Suprapubic skin (tissue), 4 donors: ENCODE results near the gene RAB6B. TPM values are rescaled to one million over a fixed set of nuclear protein-coding genes. Genes with fewer than 3 reads are reported as not detected.

Experiments used
- DNase-seq, 2 donors: peaks; one replicate each; pipeline ENCODE4 v3.0.0-alpha.2; 2019; ENCODE audit warnings: low spot score in 2 of 2
- H3K27ac ChIP-seq: fragments of 200-600 bp; sonication (generic); one replicate; pipeline ENCODE4 v1.5.1; 2019
- H3K27me3 ChIP-seq: fragments of 200-600 bp; sonication (generic); one replicate; pipeline ENCODE4 v1.5.1; 2019
- H3K36me3 ChIP-seq: fragments of 200-600 bp; sonication (generic); one replicate; pipeline ENCODE4 v1.5.1; 2019
- H3K4me1 ChIP-seq: fragments of 200-600 bp; sonication (generic); one replicate; pipeline ENCODE4 v1.5.1; 2019
- H3K4me3 ChIP-seq: fragments of 200-600 bp; sonication (generic); one replicate; pipeline ENCODE4 v1.5.1; 2019; ENCODE audit warnings: mild to moderate bottlenecking
- H3K9me3 ChIP-seq: fragments of 200-600 bp; sonication (generic); one replicate; pipeline ENCODE4 v1.5.1; 2019
- EP300 ChIP-seq: sonication (generic); formaldehyde crosslinking; IDR thresholded peaks from one replicate; pipeline ENCODE4 v1.6.1; 2017; ENCODE audit warnings: antibody characterized with exemption
- POLR2A ChIP-seq, 2 donors: fragments of 450-650 bp; IDR thresholded peaks; one replicate each; pipeline ENCODE4 v1.6.1; 2017; ENCODE audit warnings: antibody characterized with exemption in 2 of 2, mild to moderate bottlenecking in 2 of 2, moderate library complexity in 2 of 2
- POLR2AphosphoS5 ChIP-seq, 3 donors: sonication (generic); formaldehyde crosslinking; IDR thresholded peaks; one replicate each; pipeline ENCODE4 v1.6.1; 2017; ENCODE audit warnings: antibody characterized with exemption in 3 of 3
- WGBS: methylation state at CpG from one replicate; pipeline ENCODE4 v1.1.5; 2018; 5-methylcytosine and 5-hydroxymethylcytosine counted together
- total RNA-seq, 4 donors: library from RNA; depleted of rRNA; stranded (reverse); fragments of >200 nt; gene quantifications; one replicate each; pipeline ENCODE4 v1.1.0, GENCODE V29; 2016
- TF ChIP-seq, protein P1 (sequence below), 2 donors: fragments of 200-600 bp in 1 of 2; fragments of 450-650 bp in 1 of 2; sonication (generic) in 1 of 2; IDR thresholded peaks; one replicate each; pipeline ENCODE4 v1.5.1; 2016 to 2019; ENCODE audit warnings: antibody characterized with exemption in 2 of 2, mild to moderate bottlenecking in 1 of 2, moderate library complexity in 1 of 2

Gene RAB6B
- total RNA-seq, 4 donors from 2014 or later = 0.34 to 1.3 (median 0.83) TPM

GRCh38 chr3:133910422-133910821 is 14.7 kb upstream of the RAB6B start:
- H3K27ac ChIP-seq = no peak overlapping the region
- TF ChIP-seq POLR2A (IDR thresholded peaks at IDR 0.05) (no peak), POLR2AphosphoS5 (IDR thresholded peaks at IDR 0.05) (no peak), EP300 (no peak)
- TF ChIP-seq, protein P1, sequence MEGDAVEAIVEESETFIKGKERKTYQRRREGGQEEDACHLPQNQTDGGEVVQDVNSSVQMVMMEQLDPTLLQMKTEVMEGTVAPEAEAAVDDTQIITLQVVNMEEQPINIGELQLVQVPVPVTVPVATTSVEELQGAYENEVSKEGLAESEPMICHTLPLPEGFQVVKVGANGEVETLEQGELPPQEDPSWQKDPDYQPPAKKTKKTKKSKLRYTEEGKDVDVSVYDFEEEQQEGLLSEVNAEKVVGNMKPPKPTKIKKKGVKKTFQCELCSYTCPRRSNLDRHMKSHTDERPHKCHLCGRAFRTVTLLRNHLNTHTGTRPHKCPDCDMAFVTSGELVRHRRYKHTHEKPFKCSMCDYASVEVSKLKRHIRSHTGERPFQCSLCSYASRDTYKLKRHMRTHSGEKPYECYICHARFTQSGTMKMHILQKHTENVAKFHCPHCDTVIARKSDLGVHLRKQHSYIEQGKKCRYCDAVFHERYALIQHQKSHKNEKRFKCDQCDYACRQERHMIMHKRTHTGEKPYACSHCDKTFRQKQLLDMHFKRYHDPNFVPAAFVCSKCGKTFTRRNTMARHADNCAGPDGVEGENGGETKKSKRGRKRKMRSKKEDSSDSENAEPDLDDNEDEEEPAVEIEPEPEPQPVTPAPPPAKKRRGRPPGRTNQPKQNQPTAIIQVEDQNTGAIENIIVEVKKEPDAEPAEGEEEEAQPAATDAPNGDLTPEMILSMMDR (IDR thresholded peaks at IDR 0.05) = no peak
- H3K4me1 ChIP-seq = no peaks in the 10 kb centered on the region
- no peaks in the 10 kb centered on the region for H3K27me3 ChIP-seq
- no peak for DNase-seq
- H3K4me3 ChIP-seq = no peak overlapping the region
- no peaks in the 10 kb centered on the region for H3K36me3 ChIP-seq
- no peaks in the 10 kb centered on the region for H3K9me3 ChIP-seq
- WGBS = 84% methylated on average over 2 of the region's 2 CpGs

- Histone ChIP-seq H3K36me3 (no peaks in the 10 kb centered on the region), H3K9me3 (no peaks in the 10 kb centered on the region), H3K27ac (no peak overlapping the region), H3K4me3 (no peak overlapping the region), H3K4me1 (no peaks in the 10 kb centered on the region), H3K27me3 (no peaks in the 10 kb centered on the region)
- 91% methylated on average over 3 of the region's 3 CpGs for WGBS
- TF ChIP-seq EP300 (no peak), POLR2A (IDR thresholded peaks at IDR 0.05) (no peak), POLR2AphosphoS5 (IDR thresholded peaks at IDR 0.05) (no peak)
- TF ChIP-seq, protein P1 (IDR thresholded peaks at IDR 0.05) = no peak
- no peak for DNase-seq
Observed at GRCh38 chr3:133905376-133905775, 9.7 kb upstream of the RAB6B start.

- Histone ChIP-seq H3K9me3 (no peaks in the 10 kb centered on the region), H3K27me3 (no peaks in the 10 kb centered on the region), H3K4me3 (no peak overlapping the region), H3K36me3 (no peaks in the 10 kb centered on the region), H3K27ac (no peak overlapping the region), H3K4me1 (no peaks in the 10 kb centered on the region)
- WGBS = 95% methylated on average over 5 of the region's 5 CpGs
- DNase-seq = no peak
- no peak for TF ChIP-seq POLR2A (IDR thresholded peaks at IDR 0.05)
- TF ChIP-seq, protein P1 (IDR thresholded peaks at IDR 0.05) = no peak
- no peak for TF ChIP-seq POLR2AphosphoS5 (IDR thresholded peaks at IDR 0.05)
Observed at GRCh38 chr3:133901847-133902246, 6.2 kb upstream of the RAB6B start.

DNA sequence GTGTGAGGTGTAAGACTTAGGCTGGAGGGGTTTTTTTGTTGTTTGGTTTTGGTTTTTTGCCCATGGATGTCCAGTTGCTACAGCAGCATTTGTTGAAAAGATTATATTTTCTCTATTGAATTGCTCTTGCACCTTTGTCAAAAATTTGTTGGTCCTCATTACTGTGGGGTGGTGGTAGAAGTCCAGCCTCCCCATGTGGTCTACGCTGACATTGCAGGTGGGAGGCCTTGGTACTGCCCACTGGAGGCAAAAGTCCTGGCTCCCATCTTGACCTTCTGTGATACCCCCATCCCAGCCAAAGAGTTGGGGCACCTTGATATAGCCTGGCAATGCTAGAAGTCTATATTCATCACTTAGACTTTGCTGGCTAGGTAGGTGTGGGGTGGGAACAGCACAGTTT is 5.4 kb upstream of the RAB6B start:
- 90% methylated on average over 1 of the region's 1 CpG for WGBS
- no peak overlapping the region for H3K4me3 ChIP-seq
- H3K4me1 ChIP-seq = peaks cover 3% of the 10 kb centered on the region
- H3K36me3 ChIP-seq = no peaks in the 10 kb centered on the region
- H3K27ac ChIP-seq = no peak overlapping the region
- H3K27me3 ChIP-seq = peaks cover 6% of the 10 kb centered on the region
- H3K9me3 ChIP-seq = no peaks in the 10 kb centered on the region
- TF ChIP-seq POLR2A (IDR thresholded peaks at IDR 0.05) = no peak
- no peak for TF ChIP-seq EP300
- TF ChIP-seq POLR2AphosphoS5 (IDR thresholded peaks at IDR 0.05) = no peak
- TF ChIP-seq, protein P1 (IDR thresholded peaks at IDR 0.05) = no peak
- DNase-seq = no peak

DNA sequence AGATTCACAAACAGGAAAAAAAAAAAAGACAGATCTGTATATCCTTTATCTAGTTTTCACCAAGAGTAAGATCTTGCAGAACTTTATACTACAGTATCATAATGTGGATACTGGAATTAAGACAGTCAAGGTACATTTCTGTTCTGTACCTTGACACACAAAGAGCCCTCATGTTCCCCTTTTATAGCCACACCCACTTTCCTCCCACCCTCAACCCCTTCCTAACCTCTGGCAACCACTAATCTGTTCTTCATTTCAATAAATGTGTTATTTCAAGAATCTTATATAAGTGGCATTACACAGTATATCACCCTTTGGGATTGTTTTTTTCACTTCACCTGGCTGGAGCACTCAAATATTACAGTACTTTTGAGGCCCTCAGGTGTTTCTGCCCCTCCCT is 3.6 kb upstream of the RAB6B start:
- H3K9me3 ChIP-seq = no peaks in the 10 kb centered on the region
- H3K4me1 ChIP-seq = peaks cover 17% of the 10 kb centered on the region
- DNase-seq = no peak
- peaks cover 23% of the 10 kb centered on the region for H3K27me3 ChIP-seq
- H3K27ac ChIP-seq = no peak overlapping the region
- H3K4me3 ChIP-seq = no peak overlapping the region
- H3K36me3 ChIP-seq = no peaks in the 10 kb centered on the region
- TF ChIP-seq POLR2A (IDR thresholded peaks at IDR 0.05) (no peak), POLR2AphosphoS5 (IDR thresholded peaks at IDR 0.05) (no peak), EP300 (no peak)
- TF ChIP-seq, protein P1 (IDR thresholded peaks at IDR 0.05) = no peak
